ENCODE measurements around the gene GLYATL3.
A peak's percentile ranks its signal among the peaks of the same experiment; 100 is the strongest.

GLYATL3 gene

DNA sequence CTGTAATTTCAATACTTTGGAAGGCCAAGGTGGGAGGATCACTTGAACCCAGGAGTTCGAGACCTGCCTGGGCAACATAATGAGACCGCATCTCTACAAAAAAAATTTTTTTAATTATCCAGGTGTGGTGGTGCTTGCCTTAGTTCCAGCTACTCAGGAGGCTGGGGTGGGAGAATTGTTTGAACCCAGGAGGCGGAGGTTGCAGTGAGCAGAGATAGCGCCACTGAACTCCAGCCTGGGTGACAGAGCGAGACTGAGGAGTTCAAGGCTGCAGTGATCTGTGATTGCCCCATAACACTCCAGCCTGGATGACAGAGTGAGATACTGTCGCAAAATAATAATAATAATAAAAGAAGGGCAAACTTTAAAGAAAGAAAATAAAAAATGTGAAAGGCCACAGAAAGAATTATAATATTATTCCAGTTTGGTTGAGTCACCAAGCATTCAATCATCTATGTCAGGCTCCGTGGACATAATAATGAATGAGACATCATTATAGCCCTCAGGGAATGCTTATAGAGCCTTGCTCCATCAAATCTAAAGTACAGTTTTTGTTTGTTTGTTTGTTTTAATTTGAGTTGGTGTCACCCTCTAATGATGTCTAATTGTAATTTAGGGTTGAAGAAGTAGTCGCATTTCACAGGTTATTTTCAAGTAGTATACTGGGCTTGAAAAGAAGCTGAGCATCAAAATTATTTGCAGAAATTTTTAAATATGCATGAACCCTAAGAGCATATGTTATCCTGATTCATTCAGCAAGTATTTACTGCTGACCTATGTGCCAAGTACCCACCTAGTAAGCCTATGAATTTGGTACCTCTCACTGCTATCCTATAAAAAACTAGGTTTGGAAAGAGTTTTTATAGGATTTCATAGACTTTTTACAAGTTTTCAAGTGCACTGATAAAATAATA lies 15.1 kb downstream of the GLYATL3 start:
- no peak for DNase-seq

DNA sequence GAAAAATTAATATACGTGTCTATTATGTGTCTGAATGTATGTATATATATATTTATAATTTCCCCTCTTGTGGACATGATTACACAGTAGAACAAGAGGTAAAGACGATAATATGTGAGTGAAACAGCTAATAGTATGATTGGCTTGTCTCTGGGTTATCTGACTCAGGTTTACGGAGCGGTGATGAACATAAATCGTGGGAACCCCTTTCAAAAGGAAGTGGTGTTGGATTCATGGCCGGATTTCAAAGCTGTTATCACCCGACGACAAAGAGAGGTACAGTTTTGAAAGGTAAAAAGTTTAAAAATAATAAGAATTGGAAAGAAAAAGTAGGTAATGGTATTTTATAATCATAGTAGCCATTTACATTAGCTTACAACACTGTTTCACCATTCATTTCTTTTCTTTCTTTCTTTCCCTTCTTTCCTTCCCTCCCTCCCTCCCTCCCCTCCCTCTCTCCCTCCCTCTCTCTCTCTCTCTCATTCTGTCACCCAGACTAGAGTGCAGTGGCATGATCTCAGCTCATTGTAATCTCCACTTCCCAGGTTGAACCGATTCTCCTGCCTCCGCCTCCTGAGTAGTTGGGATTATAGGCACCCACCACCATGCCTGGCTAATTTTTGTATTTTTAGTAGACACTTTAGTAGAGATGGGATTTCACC lies 15.9 kb downstream of the GLYATL3 start:
- no peak for DNase-seq

DNA sequence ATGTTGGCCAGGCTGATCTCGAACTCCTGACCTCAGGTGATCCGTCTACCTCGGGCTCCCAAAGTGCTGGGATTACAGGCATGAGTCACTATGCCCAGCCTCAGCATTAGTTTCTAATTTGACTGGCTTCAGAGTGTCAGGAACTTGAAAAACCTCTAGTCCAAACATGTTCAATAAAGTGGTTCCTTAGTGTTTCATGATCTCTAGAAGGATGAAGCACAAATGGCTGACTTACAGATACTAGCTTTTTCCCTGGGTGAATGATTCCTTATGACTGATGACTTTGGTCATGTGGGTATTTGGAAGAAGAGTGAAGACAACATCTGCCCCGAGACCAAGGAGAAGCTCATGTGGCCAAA lies 16.4 kb downstream of the GLYATL3 start:
- DNase-seq = no peak

DNA sequence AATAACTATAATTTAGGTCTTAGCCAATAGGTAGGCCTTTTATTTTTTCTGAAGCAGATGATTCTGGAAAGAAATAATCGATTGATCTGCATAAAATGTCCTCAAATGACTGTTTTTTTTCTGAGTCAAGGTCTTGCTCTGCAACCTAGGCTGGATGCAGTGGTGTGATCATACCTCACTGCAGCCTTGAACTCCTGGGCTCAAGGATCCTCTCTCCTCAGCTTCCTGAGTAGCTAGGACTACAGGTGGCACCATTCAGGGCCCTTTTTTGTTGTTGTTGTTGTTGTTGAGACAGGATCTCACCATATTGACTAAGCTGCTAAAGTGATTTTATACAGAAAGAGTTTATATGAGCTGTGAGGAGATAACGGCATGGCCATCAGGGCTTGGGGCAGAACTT lies 18.2 kb downstream of the GLYATL3 start:
- no peak for DNase-seq

DNA sequence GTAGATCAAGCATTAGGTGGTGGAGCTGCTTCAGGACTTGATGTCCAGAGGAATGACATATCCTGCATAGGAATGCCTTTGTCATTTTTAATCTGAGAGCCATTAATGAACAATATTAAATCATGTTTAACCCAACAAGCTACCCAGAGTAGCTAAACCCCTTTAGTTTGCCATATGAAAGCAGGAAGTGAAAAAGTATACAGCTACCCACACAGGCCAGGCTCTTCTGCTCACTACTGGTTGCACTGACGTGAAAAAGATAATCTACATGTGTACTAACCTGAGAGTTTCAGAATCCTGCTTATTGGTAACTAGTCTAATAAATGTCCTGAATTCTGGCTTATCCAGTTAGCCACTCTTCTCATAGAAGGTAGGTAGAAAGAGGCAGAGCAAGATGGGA lies 19.9 kb downstream of the GLYATL3 start:
- no peak for DNase-seq

DNA sequence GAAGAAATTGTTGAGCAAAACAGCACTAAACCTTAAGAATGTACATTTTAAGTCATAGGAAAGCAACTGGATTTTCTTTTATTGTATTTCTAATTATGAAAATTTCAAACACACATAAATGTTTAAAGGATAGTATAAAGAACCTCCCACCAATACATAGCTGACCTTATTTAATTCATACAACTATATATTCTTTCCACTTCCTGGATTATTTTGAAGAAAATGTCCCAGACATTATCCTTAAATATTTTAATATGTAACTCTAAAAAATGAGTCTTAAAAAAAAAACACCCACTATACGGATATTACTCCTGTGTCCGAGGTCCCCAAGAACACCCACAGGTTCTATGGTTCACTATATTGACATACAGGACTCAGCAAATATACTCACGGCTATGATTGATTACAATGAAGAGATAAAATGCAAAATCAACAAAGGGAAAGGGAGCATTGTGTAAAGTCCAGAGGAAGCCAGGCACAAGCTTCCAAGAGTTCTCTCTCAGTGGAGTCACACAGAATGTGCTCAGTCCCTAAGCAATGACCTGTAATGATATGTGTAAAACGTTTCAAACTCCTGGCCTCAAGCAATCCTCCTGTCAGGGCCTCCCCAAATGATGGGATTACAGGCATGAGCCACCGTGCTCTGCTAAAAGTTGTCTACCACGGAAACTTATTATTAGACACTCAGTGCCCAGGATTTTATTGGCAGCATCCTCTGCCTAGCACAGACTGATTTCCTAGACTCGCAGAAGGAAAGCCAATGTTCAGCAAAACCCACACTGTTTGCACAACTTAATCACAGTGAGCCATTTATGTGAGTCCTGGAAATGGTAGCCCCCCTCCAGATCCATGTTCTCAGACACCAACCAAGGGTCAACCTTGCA lies 23.2 kb downstream of the GLYATL3 start:
- DNase-seq = no peak

DNA sequence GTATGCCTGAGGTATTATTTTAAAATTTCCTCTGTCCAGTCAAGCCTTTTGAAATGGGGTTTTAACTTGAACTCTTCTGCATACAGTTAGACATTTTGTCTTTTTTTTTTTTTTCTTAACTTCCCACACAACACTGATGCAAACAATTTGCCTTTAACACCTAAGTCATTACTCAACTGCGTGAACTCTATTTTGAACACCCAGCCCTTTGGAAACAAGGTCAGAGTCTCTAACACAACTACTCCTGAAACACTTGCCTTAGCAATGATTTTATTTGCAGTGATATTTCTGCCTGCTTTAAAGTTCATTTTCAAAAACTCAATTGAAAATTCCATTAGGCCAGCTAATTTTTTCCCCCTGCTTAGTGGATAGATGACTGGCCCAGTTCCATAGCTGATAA lies 24.2 kb downstream of the GLYATL3 start:
- DNase-seq = no peak

DNA sequence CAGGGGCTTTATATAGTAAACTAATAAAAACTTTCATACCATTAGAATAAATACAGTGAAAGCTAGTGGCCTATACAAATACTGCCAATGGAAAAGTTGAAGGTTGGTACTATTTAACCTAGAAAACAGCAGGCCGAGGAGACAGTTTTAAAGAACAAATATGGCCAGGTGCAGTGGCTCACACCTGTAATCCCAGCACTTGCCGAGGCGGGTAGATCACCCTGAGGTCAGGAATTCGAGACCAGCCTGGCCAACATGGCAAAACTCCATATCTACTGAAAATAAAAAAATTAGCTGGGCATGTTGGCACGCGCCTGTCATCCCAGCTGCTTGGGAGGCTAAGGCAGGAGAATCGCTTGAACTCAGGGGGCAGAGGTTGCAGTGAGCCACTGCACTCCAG lies 24.8 kb downstream of the GLYATL3 start:
- DNase-seq = no peak

DNA sequence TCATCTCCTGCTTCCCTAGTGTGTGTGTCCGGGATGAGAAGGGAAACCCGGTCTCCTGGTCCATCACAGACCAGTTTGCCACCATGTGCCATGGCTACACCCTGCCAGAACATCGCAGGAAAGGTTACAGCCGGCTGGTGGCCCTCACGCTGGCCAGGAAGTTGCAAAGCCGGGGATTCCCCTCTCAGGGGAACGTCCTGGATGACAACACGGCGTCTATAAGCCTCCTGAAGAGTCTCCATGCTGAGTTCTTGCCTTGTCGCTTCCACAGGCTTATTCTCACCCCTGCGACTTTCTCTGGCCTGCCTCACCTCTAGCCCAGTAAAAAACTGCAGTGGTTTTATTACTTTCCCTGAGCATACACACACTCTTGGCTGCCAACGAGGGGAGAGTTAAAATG lies 26.9 kb downstream of the GLYATL3 start:
- DNase-seq = no peak

DNA sequence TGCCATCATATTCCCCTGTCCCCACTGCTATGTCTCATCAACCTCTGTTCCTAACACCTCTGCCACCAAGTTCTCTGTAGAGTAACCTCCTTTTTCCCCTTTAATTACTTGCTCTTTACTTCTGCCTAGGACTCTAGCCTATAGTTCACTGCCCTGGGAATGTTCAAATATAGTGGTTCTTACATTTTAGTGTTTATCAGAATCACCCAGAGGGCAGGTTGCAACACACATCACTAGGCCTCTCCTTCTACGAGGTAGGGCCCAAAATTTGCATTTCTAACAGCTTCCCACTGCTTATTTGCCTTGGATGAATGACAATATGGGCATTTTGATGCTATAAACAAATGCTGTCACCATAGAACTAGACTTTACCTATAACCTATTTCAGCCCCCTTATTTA lies 27.6 kb downstream of the GLYATL3 start:
- no peak for DNase-seq

DNA sequence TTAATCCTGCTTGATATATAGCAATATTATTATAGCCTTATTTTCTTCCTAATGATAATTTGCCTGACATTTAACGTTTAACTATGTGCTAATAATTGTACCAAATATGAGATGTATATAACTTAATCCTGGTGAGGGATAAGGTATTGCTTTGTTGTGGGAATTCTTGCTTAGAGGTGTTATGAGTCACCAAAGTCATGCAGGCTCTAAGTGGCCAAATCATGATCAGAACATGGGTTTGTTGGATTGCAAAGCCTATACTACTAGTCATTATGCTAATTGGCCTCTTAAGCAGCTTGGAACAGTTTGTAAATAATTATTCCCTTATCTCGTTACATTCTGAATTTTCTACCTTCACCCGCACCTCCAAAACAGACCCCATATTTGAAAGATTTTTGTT lies 28.8 kb downstream of the GLYATL3 start:
- DNase-seq = no peak

DNA sequence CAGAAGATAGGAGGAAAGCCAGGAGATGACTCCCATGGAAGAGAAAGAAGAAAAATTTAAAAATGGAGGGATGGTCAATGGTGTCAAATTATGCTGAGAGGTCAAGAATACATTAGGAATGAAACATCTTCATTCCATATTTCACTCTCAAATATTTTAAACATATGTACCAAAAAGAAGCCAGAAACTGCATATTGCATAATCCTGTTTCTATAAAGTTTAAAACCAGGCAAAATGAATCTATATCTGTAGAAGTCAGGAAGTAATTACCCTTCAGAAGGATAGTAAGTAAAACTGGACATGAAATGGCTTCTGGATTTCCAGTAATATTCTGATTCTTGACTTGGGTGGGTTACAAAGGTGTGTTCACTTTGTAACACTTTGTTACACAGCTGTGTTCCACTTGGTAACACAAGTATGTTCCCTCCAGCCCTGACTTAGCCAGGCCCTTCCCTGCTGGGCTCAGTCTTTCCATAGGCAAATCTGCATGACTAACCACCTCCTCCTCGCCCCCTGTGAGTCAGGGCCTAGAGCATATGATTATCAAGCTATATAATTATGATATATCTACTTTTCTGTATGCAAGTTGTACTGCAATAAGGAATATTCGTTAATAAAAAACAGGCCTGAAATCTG lies 30.5 kb downstream of the GLYATL3 start:
- DNase-seq = no peak

DNA sequence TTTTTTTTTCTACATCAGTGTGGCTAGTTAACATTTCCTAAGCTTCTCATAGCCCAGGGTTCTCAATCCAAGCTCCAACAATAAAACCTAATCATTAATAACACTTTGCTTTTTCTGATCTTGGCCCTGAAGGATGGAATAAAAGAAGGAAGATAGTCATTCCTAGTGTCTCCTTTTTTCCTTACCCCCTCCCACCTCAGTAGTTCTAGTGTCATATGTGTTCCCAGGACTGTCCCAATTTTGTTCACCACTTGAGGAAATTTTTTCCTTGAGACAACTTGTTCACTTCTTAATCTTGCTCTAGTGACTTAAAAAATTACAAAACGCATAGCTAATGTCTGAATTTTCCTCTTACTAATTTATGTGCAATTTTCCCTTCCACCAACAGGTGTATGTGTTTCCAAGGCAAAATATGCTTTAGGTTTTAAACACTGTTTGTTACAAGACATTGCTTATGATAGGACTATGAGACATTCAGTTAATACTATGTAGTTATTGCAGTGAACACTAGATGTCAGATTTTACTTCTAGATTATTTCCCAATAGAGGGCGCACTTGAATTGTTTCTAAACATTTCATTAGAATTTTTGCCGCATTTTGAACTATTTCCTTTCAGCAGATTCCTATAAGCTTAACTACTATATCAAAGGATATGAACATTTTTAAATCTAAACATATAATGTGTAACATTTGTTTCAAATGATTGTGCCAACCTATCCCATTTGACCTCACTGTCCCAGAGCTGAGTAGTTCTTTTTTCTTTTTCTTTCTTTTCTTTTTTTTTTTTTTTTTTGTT lies 32.2 kb downstream of the GLYATL3 start:
- DNase-seq = peak; percentile 10

DNA sequence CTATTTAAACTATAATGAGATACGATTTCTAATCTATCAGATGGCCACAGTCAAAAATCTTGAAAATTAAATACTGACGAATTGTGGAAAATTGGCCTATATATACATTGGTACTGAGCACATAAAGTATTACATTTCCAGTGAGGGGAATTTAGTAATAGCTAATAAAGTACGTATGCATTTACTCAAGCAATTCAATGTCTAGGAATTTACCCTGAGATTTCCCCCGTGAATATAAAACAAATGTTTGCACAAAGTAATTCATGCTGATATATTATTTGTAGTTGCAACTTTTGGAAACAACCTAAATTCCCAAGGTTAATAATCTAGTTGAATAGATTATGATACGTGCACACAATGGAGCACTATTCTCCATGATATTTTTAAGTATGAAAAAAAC lies 36.1 kb downstream of the GLYATL3 start:
- DNase-seq = no peak

DNA sequence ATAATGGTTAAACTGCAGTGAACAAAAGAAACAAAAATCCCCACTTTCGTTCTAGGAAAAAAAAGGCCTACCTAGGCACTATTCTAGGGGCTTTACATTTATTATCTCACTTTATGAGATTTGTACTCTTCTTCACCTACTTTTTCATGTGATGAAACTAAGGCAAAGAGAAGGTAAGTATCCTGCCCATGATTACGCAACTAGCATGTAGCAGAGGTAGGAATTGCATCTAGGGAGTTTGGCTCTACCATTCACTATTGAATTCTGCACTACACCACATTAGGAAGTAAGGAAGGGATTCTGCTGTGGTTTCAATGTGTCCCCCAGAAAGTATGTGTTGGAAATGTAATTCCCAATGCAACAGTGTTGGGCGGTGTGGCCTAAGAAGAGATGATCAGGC lies 39.4 kb downstream of the GLYATL3 start:
- DNase-seq = no peak

DNA sequence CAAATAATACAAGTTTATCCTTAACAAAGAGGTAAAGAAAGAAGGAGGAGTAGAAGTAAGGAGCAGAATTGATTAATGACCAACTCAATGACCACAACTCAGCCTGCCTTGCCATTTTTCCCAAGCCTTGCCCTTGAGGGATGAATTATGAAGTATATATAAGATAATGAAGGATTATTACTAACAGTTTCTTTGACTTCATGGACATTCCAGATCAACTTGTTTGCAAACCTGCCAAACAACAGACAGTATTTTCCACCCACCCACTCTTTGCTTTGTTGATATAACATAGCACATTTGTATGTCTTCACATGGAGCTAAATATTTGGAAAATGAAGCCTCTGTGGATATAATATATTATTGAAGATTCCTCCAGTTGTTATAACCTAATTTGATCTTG lies 40.9 kb downstream of the GLYATL3 start:
- DNase-seq = no peak

DNA sequence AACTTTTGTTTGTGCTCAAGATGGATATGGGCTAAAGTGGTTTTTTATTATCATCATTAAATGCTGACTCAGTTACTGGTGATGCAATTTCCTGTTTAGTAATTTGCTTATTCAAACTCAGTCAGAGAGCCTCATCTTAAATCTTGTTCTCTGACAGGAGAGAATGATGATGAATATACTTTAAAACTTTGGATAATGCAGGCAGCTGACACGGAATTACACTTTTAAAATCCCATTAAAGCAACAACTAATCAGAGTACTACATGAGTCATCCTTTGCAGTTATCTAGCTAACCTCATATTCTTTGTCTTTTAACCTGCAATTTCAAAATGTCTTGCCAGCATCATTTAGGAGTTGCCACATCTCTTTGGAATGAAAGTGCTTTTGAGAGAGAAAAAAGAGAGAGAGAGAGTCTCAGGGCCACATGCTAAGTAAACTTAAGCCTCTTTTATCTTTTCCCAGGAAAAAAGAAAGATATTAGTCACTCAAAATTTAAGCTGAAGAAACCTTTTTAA lies 41.5 kb downstream of the GLYATL3 start:
- no peak for DNase-seq

DNA sequence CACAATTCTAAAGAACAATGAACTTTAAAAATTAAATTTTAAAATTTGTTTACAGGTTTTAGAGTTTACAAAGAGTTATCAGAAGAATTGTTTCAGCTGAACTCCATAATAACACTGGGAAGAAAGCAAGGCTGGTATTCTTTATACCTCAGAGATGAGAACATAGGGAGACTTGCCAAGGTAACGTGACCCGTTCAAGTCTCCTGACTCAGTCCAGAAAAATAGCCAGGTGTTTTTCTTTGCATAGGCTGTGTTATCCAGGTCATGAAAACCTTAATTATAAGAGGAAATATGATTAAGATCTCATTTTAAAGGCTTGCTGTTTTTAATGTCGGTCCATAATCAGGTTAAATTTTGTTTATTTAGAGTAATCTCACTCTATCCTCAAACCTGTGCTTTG lies 42.2 kb downstream of the GLYATL3 start:
- no peak for DNase-seq

DNA sequence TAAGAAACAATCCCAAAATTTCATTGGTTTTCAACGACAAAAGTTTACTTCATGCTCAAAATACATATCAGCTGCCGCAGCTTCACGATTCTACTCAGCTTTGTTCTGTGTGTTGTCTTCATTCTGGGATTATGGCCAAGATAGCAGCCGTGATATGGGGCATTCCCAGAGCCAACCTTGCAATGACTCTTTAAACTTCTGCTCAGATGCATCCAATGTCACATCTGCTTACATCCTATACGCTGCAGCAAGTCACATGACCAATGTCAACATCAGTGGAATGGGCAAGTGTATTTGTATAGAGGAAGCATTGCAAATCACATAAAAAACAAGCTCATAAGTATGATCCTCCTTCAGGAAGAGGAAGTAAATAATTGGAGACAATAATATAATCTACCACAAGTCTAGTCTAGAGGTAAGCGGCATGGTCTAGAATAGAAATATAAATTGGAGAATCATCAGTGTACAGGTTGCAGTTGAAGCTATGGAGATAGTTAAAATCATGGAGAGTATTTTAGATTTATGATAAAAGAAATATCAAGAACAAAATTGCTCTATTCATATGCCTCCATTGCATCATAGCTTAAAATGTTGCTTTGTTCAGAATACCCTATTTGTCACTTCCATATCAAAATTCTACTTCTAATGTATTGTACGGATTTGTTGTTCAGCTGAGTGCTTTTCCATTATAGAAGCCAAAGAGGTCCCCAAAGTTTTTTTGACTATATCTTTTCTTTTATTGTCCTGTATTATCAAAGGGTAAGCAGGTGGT lies 43.5 kb downstream of the GLYATL3 start:
- no peak for DNase-seq

DNA sequence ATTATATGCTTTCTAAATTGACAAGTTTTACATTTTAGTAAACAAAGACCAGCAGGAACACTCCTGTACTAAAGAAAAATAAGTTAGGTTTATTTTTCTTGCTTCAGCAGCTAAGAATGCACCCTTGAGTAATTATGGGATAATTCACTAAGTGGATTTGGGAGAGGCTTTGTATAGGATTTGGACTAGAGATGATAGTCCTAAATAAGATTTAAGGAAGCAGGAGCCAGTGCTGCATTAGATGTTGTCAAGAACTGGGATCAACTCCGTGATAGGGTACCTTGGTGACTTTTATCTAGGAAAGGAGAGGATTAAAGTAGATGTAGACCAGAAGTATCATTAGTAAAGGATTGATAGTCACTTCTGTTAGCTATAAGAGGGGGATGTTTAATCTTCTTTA lies 46.6 kb downstream of the GLYATL3 start:
- no peak for DNase-seq

DNA sequence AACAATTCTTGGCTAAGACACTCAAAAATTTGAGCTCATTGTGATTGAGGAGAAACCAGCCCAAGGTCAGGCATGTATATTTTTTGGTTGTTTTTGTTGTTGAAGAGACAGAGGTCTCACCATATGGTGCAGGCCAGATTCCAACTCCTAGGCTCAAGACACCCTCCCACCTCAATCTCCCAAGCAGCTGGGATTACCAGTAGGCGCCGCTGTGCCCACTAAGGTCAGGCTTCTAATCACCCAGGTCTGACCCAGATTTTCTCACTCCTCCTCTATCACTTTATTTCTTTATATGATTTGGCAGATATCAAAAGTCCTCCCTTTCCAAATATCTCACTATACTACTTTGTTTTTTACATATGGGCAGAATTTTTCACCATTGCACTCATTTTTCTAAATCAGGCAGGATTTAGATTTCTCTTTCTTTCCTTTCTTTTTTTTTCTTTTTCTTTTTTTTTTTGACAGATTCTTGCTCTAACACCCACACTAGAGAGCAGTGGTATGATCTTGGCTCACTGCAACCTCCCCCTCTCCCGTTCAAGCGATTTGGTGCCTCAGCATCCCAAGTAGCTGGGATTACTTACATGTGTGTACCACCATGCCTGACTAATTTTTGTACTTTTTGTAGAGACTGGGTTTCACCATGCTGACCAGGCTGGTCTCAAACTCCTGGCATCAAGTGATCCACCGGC lies 49.0 kb downstream of the GLYATL3 start:
- DNase-seq = no peak

Measured in NCI-H2107 (cell line).